Heart left ventricle (tissue), 16 donors: ENCODE data around the gene RGS7. TPM values are rescaled to one million over a fixed set of nuclear protein-coding genes. Genes with fewer than 3 reads are reported as not detected.
"Not testable (repeated sequence)": the region's sequence is repeated elsewhere in the genome, so short reads cannot be mapped to it uniquely, and the experiment has no call there.

Experiments
- ATAC-seq, 4 donors: fragments of 200-7000 bp; cut with Tn5 transposase; one replicate each; pipeline ENCODE4 v1.9.1; 2020 to 2022; ENCODE audit warnings: moderate library complexity in 4 of 4, mild to moderate bottlenecking in 3 of 4, moderate number of reproducible peaks in 1 of 4
- DNase-seq, 5 donors: peaks; one replicate each; pipeline ENCODE4 v3.0.0-alpha.2; 2020
- H3K27ac ChIP-seq, 12 donors: fragments of 200-600 bp; sonication (generic) in 4 of 12; one replicate each; pipeline versions ENCODE4 v1.5.0 to v1.8.0; 2016 to 2022; ENCODE audit warnings: mild to moderate bottlenecking in 2 of 12
- H3K27me3 ChIP-seq, 9 donors: fragments of 200-600 bp; sonication (generic) in 2 of 9; one replicate each; pipeline versions ENCODE4 v1.5.1 to v1.8.0; 2016 to 2022; ENCODE audit warnings: mild to moderate bottlenecking in 3 of 9
- H3K36me3 ChIP-seq, 9 donors: fragments of 200-600 bp; sonication (generic) in 2 of 9; one replicate each; pipeline versions ENCODE4 v1.5.0 to v1.8.0; 2018 to 2022; ENCODE audit warnings: mild to moderate bottlenecking in 2 of 9
- H3K4me1 ChIP-seq, 12 donors: fragments of 200-600 bp; sonication (generic) in 4 of 12; one replicate each; pipeline versions ENCODE4 v1.5.0 to v1.8.0; 2016 to 2022; ENCODE audit warnings: mild to moderate bottlenecking in 3 of 12
- H3K4me3 ChIP-seq, 12 donors: fragments of 200-600 bp; sonication (generic) in 4 of 12; one replicate each; pipeline versions ENCODE4 v1.5.0 to v1.8.0; 2017 to 2022; ENCODE audit warnings: mild to moderate bottlenecking in 9 of 12, moderate library complexity in 4 of 12
- H3K9me3 ChIP-seq, 12 donors: fragments of 200-600 bp; sonication (generic) in 4 of 12; one replicate each; pipeline versions ENCODE4 v1.5.0 to v1.8.0; 2016 to 2022; ENCODE audit warnings: mild to moderate bottlenecking in 1 of 12
- CTCF ChIP-seq, 12 donors: fragments of 200-600 bp; sonication (generic) in 4 of 12; IDR thresholded peaks; one replicate each; pipeline versions ENCODE4 v1.5.0 to v1.8.0; 2018 to 2022; ENCODE audit warnings: antibody characterized with exemption in 12 of 12, mild to moderate bottlenecking in 5 of 12
- POLR2A ChIP-seq, 2 donors: fragments of 450-650 bp; IDR thresholded peaks; one replicate each; pipeline ENCODE4 v1.6.1; 2017; ENCODE audit warnings: antibody characterized with exemption in 2 of 2, mild to moderate bottlenecking in 2 of 2, moderate library complexity in 2 of 2
- WGBS, 4 donors: extraction: QIAGEN DNeasy Blood & Tissue Kit in 2 of 4; methylation state at CpG; one replicate each; pipeline versions ENCODE4 v1.1.5 to v1.1.7; 2013 to 2018; 5-methylcytosine and 5-hydroxymethylcytosine counted together
- intact Hi-C, 10 donors: fragments of 100-400 bp; cut with DNase I; formaldehyde crosslinking; loops; one replicate each; pipeline versions ENCODE4 v1.11.1 to v1.14.2; 2022
- polyA plus RNA-seq, 2 donors: library from polyadenylated mRNA; stranded (reverse); fragments of 200-250 nt; gene quantifications; one replicate each; pipeline ENCODE4 v1.2.3, GENCODE V29; 2013
- total RNA-seq, 9 donors: library from RNA; depleted of rRNA in 2 of 9; stranded (reverse); fragments of >200 nt in 2 of 9; fragmentation: NEBNext Ultra II Directional in 3 of 9; extraction: Animal tissue kit (Norgen Biotek cat#: 25700) in 3 of 9; gene quantifications; one replicate each; pipeline versions ENCODE4 v1.1.0 to v1.2.4, GENCODE V29; 2016 to 2023
- donor health status: ischemic (EF 13 %, LVEDD 7.1; RV severe dilation, severe dysfunction).
- donor health status: healthy with polysubstance abuse.
- donor health status: DM: no; HTN: yes; CAD: no.
- donor health status: DM: no; HTN: no; CAD: no.
- donor health status: ischemic (EF 25% LVEDD 6.9; RV normal size, moderate dysfunction).
- donor health status: ischemic (EF 25% LVEDD 5.7; RV mildly dilated, moderate dysfunction).
- donor health status: healthy.
- donor health status: DM: yes; HTN: yes; CAD: no.
- donor health status: ischemic (EF 35%, LVEDD 5.7; RV mildly dilated, moderate dysfunction).
- donor health status: nonischemic (EF 11% LVEDD 7.7; RV severe dilation, severe dysfunction).
- donor health status: DM: yes; HTN: yes; CAD: no.
- donor health status: PGD.
- donor health status: ischemic (EF 29% LVEDD 5.4; RV normal size, mild dysfunction).
- donor health status: nonischemic (EF 23%, LVEDD 6.1; RV moderate dilation, normal function).

RGS7 gene
- total and polyA plus RNA-seq, 11 donors = not detected

GRCh38 chr1:240909701-240910457 is 447.1 kb downstream of the RGS7 start:
- no peaks in the 10 kb centered on the region for H3K4me1 ChIP-seq
- H3K27me3 ChIP-seq = no peaks in the 10 kb centered on the region
- intact Hi-C loops = no loop called here

GRCh38 chr1:240906477-240906876 is 450.5 kb downstream of the RGS7 start:
- Histone ChIP-seq H3K4me1 (no peaks in the 10 kb centered on the region), H3K36me3 (no peaks in the 10 kb centered on the region), H3K27ac (no peak overlapping the region), H3K27me3 (no peaks in the 10 kb centered on the region), H3K4me3 (no peak overlapping the region), H3K9me3 (no peaks in the 10 kb centered on the region)
- intact Hi-C loops = no loop called here
- ATAC-seq = peak in 2 of 4 donors; percentile 46 to 53
- TF ChIP-seq POLR2A (IDR thresholded peaks at IDR 0.05) (no peak), CTCF (IDR thresholded peaks at IDR 0.05) (no peak)
- peak in 1 of 5 donors; percentile 13 for DNase-seq

More at GRCh38 chr1:240909701-240910457, 447.1 kb downstream of the RGS7 start:
- Histone ChIP-seq H3K27ac (no peak overlapping the region), H3K36me3 (no peaks in the 10 kb centered on the region), H3K9me3 (no peaks in the 10 kb centered on the region), H3K4me3 (no peak overlapping the region)
- TF ChIP-seq CTCF (IDR thresholded peaks at IDR 0.05) (no peak), POLR2A (IDR thresholded peaks at IDR 0.05) (no peak)
- ATAC-seq (no peak), DNase-seq (no peak)
- WGBS, 4 donors = 77 to 81% (median 79%) methylated on average over 12 of the region's 12 CpGs

- WGBS, 4 donors = 84 to 90% (median 86%) methylated on average over 6 of the region's 6 CpGs
- ATAC-seq = no peak
- peaks cover 0 to 5% (median 0%) of the 10 kb centered on the region in 12 donors for H3K9me3 ChIP-seq
- intact Hi-C loops = no loop called here
- H3K4me3 ChIP-seq = no peak overlapping the region
- TF ChIP-seq POLR2A (IDR thresholded peaks at IDR 0.05) (no peak), CTCF (IDR thresholded peaks at IDR 0.05) (no peak)
- H3K4me1 ChIP-seq = no peaks in the 10 kb centered on the region
- H3K27me3 ChIP-seq = no peaks in the 10 kb centered on the region
- no peak for DNase-seq
- H3K27ac ChIP-seq = no peak overlapping the region
- H3K36me3 ChIP-seq = no peaks in the 10 kb centered on the region
These were observed 451.7 kb downstream of the RGS7 start for GRCh38 chr1:240905225-240905765.

GRCh38 chr1:240895424-240895823 is 461.6 kb downstream of the RGS7 start:
- H3K4me3 ChIP-seq, ATAC-seq, DNase-seq, H3K27ac ChIP-seq, H3K9me3 ChIP-seq, intact Hi-C loops, H3K27me3 ChIP-seq, H3K36me3 ChIP-seq, H3K4me1 ChIP-seq: not testable (repeated sequence)
- WGBS, 4 donors = 92 to 94% (median 92%) methylated on average over 4 of the region's 4 CpGs

GRCh38 chr1:240888787-240889048 is 468.3 kb downstream of the RGS7 start:
- no peak overlapping the region for H3K4me3 ChIP-seq
- H3K27me3 ChIP-seq = no peaks in the 10 kb centered on the region
- no peaks in the 10 kb centered on the region for H3K4me1 ChIP-seq
- no peak for TF ChIP-seq CTCF (IDR thresholded peaks at IDR 0.05)
- TF ChIP-seq POLR2A (IDR thresholded peaks at IDR 0.05) = no peak
- no peak overlapping the region for H3K27ac ChIP-seq
- peaks cover 0 to 9% (median 0%) of the 10 kb centered on the region in 12 donors for H3K9me3 ChIP-seq
- 88 to 95% (median 93%) methylated on average over 11 of the region's 11 CpGs for WGBS, 4 donors
- intact Hi-C loops = no loop called here
- ATAC-seq (no peak), DNase-seq (no peak)
- H3K36me3 ChIP-seq = no peaks in the 10 kb centered on the region
